Endothelial cell of umbilical vein (primary cell): Measurements from ENCODE around the gene ADAP2. TPM values are rescaled to one million over a fixed set of nuclear protein-coding genes. Genes with fewer than 3 reads are reported as not detected.

Experiments used
- BruUV-seq: library from RNA; stranded (reverse); fragments of 400-500 nt; replicated peaks from 2 replicates; lab custom pipeline; 2021; lab: Mats Ljungman, UMichigan
- CTCF ChIA-PET: fragments of 300-600, 350-600 bp; sonication (Branson Sonifier 250); formaldehyde crosslinking; loops from one replicate; lab custom pipeline; 2021; ENCODE audit warnings: antibody characterized with exemption, inconsistent platforms; lab: Charles Lee
- POLR2A ChIA-PET: fragments of 300-600, 350-600 bp; sonication (Branson Sonifier 250); formaldehyde crosslinking; loops from one replicate; lab custom pipeline; 2021; ENCODE audit warnings: antibody characterized with exemption, inconsistent platforms; lab: Charles Lee
- DNase-seq: peaks from one replicate; pipeline ENCODE4 v3.0.0-alpha.2; 2011; ENCODE audit warnings: low read depth, low spot score
- FAIRE-seq: peaks from 2 replicates; lab custom pipeline; 2011; peaks lifted over from hg19 to GRCh38; lab: Jason Lieb, UNC
- H2AFZ ChIP-seq: 2 replicates; pipeline ENCODE4 v1.6.0; 2012; ENCODE audit warnings: low read depth, low read length, control low read depth, inconsistent platforms
- H3K27ac ChIP-seq: 2 replicates; pipeline ENCODE4 v1.5.1; 2011; ENCODE audit warnings: low read depth, mild to moderate bottlenecking, control low read depth, low read length, moderate library complexity; ENCODE audit not compliant: insufficient read depth
- H3K27me3 ChIP-seq, 2 experiments: 2 replicates each; pipeline versions ENCODE4 v1.6.0 to v1.6.1; 2011; ENCODE audit warnings: low read length in 2 of 2, mixed read lengths in 1 of 2; ENCODE audit not compliant: control insufficient read depth in 2 of 2, insufficient read depth in 2 of 2
- H3K36me3 ChIP-seq, 2 experiments: 2 replicates in 1 of 2; 3 replicates in 1 of 2; pipeline ENCODE4 v1.5.1; 2011; ENCODE audit warnings: low read length in 2 of 2, mild to moderate bottlenecking in 1 of 2, moderate library complexity in 1 of 2; ENCODE audit not compliant: control insufficient read depth in 2 of 2, insufficient read depth in 2 of 2; ENCODE audit errors: extremely low read depth in 1 of 2
- H3K4me1 ChIP-seq: 3 replicates; pipeline ENCODE4 v1.5.1; 2011; ENCODE audit warnings: mild to moderate bottlenecking, low read length; ENCODE audit not compliant: control insufficient read depth, insufficient read depth; ENCODE audit errors: extremely low read depth
- H3K4me2 ChIP-seq: 2 replicates; pipeline ENCODE4 v1.6.1; 2011; ENCODE audit warnings: low read length, control low read depth, mixed read lengths; ENCODE audit not compliant: insufficient read depth
- H3K4me3 ChIP-seq, 3 experiments: fragments of 200-600 bp in 1 of 3; sonication (generic), shearing (Covaris generic) in 1 of 3; replicated peaks in 1 of 3; 2 replicates each; pipeline ENCODE4 v1.5.1; 2011 to 2016; ENCODE audit warnings: control low read depth in 3 of 3, low read length in 3 of 3, mild to moderate bottlenecking in 2 of 3, inconsistent platforms in 1 of 3, low read depth in 1 of 3, moderate library complexity in 1 of 3; ENCODE audit not compliant: insufficient read depth in 1 of 3
- H3K79me2 ChIP-seq: 2 replicates; pipeline ENCODE4 v1.6.0; 2012; ENCODE audit warnings: low read length, inconsistent platforms; ENCODE audit not compliant: control insufficient read depth, insufficient read depth
- H3K9ac ChIP-seq: replicated peaks from 2 replicates; pipeline ENCODE3; 2011; ENCODE audit warnings: low read length, control low read depth; ENCODE audit not compliant: insufficient read depth; ENCODE audit errors: extremely low read depth
- H3K9me1 ChIP-seq: replicated peaks from 3 replicates; pipeline ENCODE4 v1.6.0; 2011; ENCODE audit warnings: mild to moderate bottlenecking, low read length; ENCODE audit not compliant: control insufficient read depth, insufficient read depth; ENCODE audit errors: extremely low read depth
- H3K9me3 ChIP-seq: replicated peaks from 2 replicates; pipeline ENCODE4 v1.5.1; 2012; ENCODE audit warnings: low read length, inconsistent platforms; ENCODE audit not compliant: control insufficient read depth, insufficient read depth
- H4K20me1 ChIP-seq: replicated peaks from 2 replicates; pipeline ENCODE3; 2011; ENCODE audit warnings: mild to moderate bottlenecking, low read length; ENCODE audit not compliant: control insufficient read depth, insufficient read depth; ENCODE audit errors: extremely low read depth
- CTCF ChIP-seq, 2 donors: IDR thresholded peaks; 1 replicate in 1 of 2; 2 replicates in 1 of 2; pipeline ENCODE4 v1.5.1; 2011; ENCODE audit warnings: low read length in 2 of 2, mild to moderate bottlenecking in 2 of 2, moderate library complexity in 2 of 2, control low read depth in 1 of 2, inconsistent platforms in 1 of 2, low read depth in 1 of 2; ENCODE audit not compliant: insufficient read depth in 1 of 2; ENCODE audit errors: extremely low read depth in 1 of 2
- EZH2 ChIP-seq: IDR thresholded peaks from 2 replicates; pipeline ENCODE4 v1.6.1; 2012; ENCODE audit warnings: borderline replicate concordance, low read depth, mild to moderate bottlenecking, moderate library complexity, low read length, inconsistent platforms; ENCODE audit not compliant: severe bottlenecking
- FOS ChIP-seq: IDR thresholded peaks from 2 replicates; pipeline ENCODE4 v1.6.1; 2011; ENCODE audit warnings: mild to moderate bottlenecking, low read length, moderate library complexity, borderline replicate concordance; ENCODE audit not compliant: insufficient read depth
- GATA2 ChIP-seq: IDR thresholded peaks from 2 replicates; pipeline ENCODE4 v1.7.0; 2011; ENCODE audit warnings: low read depth, mild to moderate bottlenecking, moderate library complexity, mixed read lengths, low read length; ENCODE audit not compliant: insufficient read length, insufficient read depth
- JUN ChIP-seq: IDR thresholded peaks from 2 replicates; pipeline ENCODE4 v1.6.1; 2011; ENCODE audit warnings: borderline replicate concordance, low read depth; ENCODE audit not compliant: insufficient read length, insufficient read depth
- MAX ChIP-seq: IDR thresholded peaks from 2 replicates; pipeline ENCODE4 v1.6.1; 2011; ENCODE audit not compliant: insufficient read depth, insufficient read length
- MYC ChIP-seq: IDR thresholded peaks from one replicate; pipeline ENCODE4 v1.6.1; 2011; ENCODE audit warnings: mild to moderate bottlenecking, low read depth, low read length
- POLR2A ChIP-seq: IDR thresholded peaks from 2 replicates; pipeline ENCODE4 v1.6.1; 2012; ENCODE audit warnings: low read depth, mild to moderate bottlenecking, control low read depth, low read length
- POLR2AphosphoS5 ChIP-seq: IDR thresholded peaks from 2 replicates; pipeline ENCODE4 v1.6.1; 2012; ENCODE audit warnings: low read depth, mild to moderate bottlenecking, control low read depth, low read length, moderate library complexity; ENCODE audit not compliant: insufficient read depth
- dilution Hi-C: fragments of 300-500 bp; cut with MboI; formaldehyde crosslinking; loops from one replicate; pipeline ENCODE4 v1.15.0; 2019; ENCODE audit warnings: low sequenced_read_pairs; ENCODE audit not compliant: extremely low pct_ligation_motif_present
- intact Hi-C: fragments of 100-400 bp; cut with micrococcal nuclease; formaldehyde crosslinking; loops from one replicate; pipeline ENCODE4 v1.10.0; 2022
- polyA plus RNA-seq, 4 experiments: library from polyadenylated mRNA; depleted of rRNA in 3 of 4; stranded (reverse) in 3 of 4; unstranded in 1 of 4; fragments of >200 nt; gene quantifications; 2 replicates each; pipeline versions ENCODE4 v1.2.1 to v1.2.3, GENCODE V29; 2011 to 2012; ENCODE audit warnings: missing spikeins in 1 of 4
- total RNA-seq: library from RNA; stranded (reverse); gene quantifications from 2 replicates; pipeline ENCODE4 v1.2.3, GENCODE V29; 2021

Gene ADAP2
- total and polyA plus RNA-seq, 2 donors (not counting 3 experiments of a cell fraction or from before 2014, with no cell fraction given) = 0.28 to 1.0 TPM

GRCh38 chr17:30933966-30934365, 12.2 kb downstream of the ADAP2 start:
- FAIRE-seq (no peak), DNase-seq (no peak)
- no peaks in the 10 kb centered on the region for H4K20me1 ChIP-seq
- ChIA-PET CTCF (interaction anchor here (1.2 to 1.6 kb wide), 2 partner anchors 11 kb away, joined by 4 read pairs; no protein-coding TSS in a partner anchor), POLR2A (interaction anchor here (0.6 kb wide), 1 partner anchor 1954 kb away, joined by 3 read pairs; no protein-coding TSS in a partner anchor)
- intact Hi-C loops (no loop called here), dilution Hi-C loops (no loop called here)
- no peak overlapping the region for H3K9ac ChIP-seq
- no peak overlapping the region for H3K27ac ChIP-seq
- no peaks in the 10 kb centered on the region for H3K79me2 ChIP-seq
- TF ChIP-seq MYC (no peak), FOS (no peak), GATA2 (no peak)
- no peaks in the 10 kb centered on the region for H3K36me3 ChIP-seq
- peaks cover 7 to 12% of the 10 kb centered on the region in 2 experiments for H3K27me3 ChIP-seq
- H3K4me1 ChIP-seq = no peaks in the 10 kb centered on the region
- BruUV-seq = no TSS peak
- H3K9me3 ChIP-seq = no peaks in the 10 kb centered on the region
- H3K4me3 ChIP-seq = no peak overlapping the region
- no peak overlapping the region for H3K4me2 ChIP-seq
- H2AFZ ChIP-seq = no peak overlapping the region
- no peaks in the 10 kb centered on the region for H3K9me1 ChIP-seq

- Histone ChIP-seq H3K4me2 (no peak overlapping the region), H3K36me3 (no peaks in the 10 kb centered on the region), H3K79me2 (no peaks in the 10 kb centered on the region), H4K20me1 (no peaks in the 10 kb centered on the region), H3K4me1 (no peaks in the 10 kb centered on the region), H3K9me3 (no peaks in the 10 kb centered on the region), H3K27ac (no peak overlapping the region), H3K9ac (no peak overlapping the region), H3K9me1 (no peaks in the 10 kb centered on the region), H2AFZ (no peak overlapping the region), H3K27me3 (peaks cover 0 to 10% of the 10 kb centered on the region in 2 experiments), H3K4me3 (no peak overlapping the region)
- intact Hi-C loops (no loop called here), dilution Hi-C loops (no loop called here)
- BruUV-seq = no TSS peak
- POLR2A ChIA-PET = interaction anchor here (0.7 kb wide), 1 partner anchor 17 kb away, joined by 3 read pairs; no protein-coding TSS in a partner anchor
- TF ChIP-seq MAX = no peak
- TF ChIP-seq MYC = no peak
- no peak for TF ChIP-seq EZH2
- no peak for TF ChIP-seq GATA2
- no peak for TF ChIP-seq POLR2A
- TF ChIP-seq FOS = no peak
- TF ChIP-seq JUN = no peak
- no peak for TF ChIP-seq CTCF (IDR thresholded peaks at IDR 0.05; ENCODE audit: extremely low read depth in 1 of 2, insufficient read depth in 1 of 2, low read depth in 1 of 2, low read length in 2 of 2)
- no peak for TF ChIP-seq POLR2AphosphoS5
- CTCF ChIA-PET = interaction anchor here (1.0 kb wide), 1 partner anchor 50 kb away, joined by 4 read pairs; no protein-coding TSS in a partner anchor
- FAIRE-seq (no peak), DNase-seq (no peak)
Measured at GRCh38 chr17:30939051-30939689, 17.4 kb downstream of the ADAP2 start.
